DOHH2 (cell line): ENCODE measurements around the gene NDUFA5.

Source experiments
- CTCF ChIP-seq: fragments of 200-600 bp; sonication (generic); IDR thresholded peaks from one replicate; pipeline ENCODE4 v1.5.1; 2014; ENCODE audit warnings: antibody characterized with exemption, mild to moderate bottlenecking, low read depth, low read length; ENCODE audit not compliant: poor library complexity, severe bottlenecking
- EZH2phosphoT487 ChIP-seq: fragments of 200-600 bp; sonication (generic); IDR thresholded peaks from 2 replicates; pipeline ENCODE4 v1.6.1; 2017; ENCODE audit warnings: borderline replicate concordance, mild to moderate bottlenecking, antibody characterized with exemption, low read length, moderate library complexity, mixed read lengths

- TF ChIP-seq CTCF (no peak), EZH2phosphoT487 (no peak)
Measured at GRCh38 chr7:123604739-123605138, 47.1 kb upstream of the NDUFA5 start.
